ENCODE results near the gene POU2AF1. TPM values are rescaled to one million over a fixed set of nuclear protein-coding genes. Genes with fewer than 3 reads are reported as not detected.

Gene POU2AF1
- total and polyA plus RNA-seq, 2 of the 8 experiments (the other 6 are each of a cell fraction or from before 2014, with no cell fraction given) = not detected

GRCh38 chr11:111423250-111423615 lies 44.2 kb upstream of the POU2AF1 start (continued):
- TF ChIP-seq E2F6 (IDR thresholded peaks at IDR 0.05) (no peak), ATF2 (IDR thresholded peaks at IDR 0.05; ENCODE audit: low read length) (no peak), SP1 (IDR thresholded peaks at IDR 0.05; ENCODE audit: low read depth, low read length) (no peak), CEBPB (IDR thresholded peaks at IDR 0.05; ENCODE audit: low read depth, low read length) (no peak)

Measured in H1 (cell line).